ENCODE measurements around the gene WDR49.

Gene WDR49

DNA sequence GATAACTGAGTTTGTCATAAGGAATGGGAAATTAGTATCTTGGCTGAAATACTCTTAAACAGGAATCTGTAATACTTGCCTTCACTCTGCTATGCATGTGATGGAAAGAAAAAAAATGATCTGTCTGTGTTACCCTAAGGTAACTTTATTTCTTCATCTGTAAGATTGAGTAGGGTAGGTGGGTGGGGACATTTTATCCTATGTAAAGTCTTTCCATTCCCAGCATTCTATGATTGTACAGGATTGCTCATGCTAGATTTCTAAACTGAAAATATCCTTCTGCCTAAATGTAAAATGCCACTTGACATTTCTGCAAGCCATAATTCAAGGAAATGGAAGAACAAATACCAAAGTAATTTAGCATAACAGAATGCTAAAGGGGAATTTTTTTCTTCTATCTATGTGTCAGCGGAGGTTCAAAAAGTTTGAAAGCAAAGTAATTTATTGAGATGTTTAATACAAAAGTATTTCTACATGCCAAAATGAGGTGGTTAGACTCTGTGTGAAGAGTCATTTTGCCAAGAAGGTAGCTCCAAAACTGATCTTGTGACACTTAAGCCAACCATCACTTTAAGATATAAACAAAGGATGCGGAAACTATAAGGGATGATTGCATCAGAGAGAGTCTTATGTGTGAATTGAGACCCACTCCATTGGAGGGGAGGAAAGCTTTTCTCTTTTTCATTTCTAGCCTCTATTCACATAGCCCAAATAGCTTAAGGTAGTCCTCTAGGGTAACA is 133.3 kb downstream of the WDR49 start:
- H3K4me3 ChIP-seq (ENCODE audit: control insufficient read depth, low read depth, low read length), result no peak overlapping the region
- TF ChIP-seq, protein P1, sequence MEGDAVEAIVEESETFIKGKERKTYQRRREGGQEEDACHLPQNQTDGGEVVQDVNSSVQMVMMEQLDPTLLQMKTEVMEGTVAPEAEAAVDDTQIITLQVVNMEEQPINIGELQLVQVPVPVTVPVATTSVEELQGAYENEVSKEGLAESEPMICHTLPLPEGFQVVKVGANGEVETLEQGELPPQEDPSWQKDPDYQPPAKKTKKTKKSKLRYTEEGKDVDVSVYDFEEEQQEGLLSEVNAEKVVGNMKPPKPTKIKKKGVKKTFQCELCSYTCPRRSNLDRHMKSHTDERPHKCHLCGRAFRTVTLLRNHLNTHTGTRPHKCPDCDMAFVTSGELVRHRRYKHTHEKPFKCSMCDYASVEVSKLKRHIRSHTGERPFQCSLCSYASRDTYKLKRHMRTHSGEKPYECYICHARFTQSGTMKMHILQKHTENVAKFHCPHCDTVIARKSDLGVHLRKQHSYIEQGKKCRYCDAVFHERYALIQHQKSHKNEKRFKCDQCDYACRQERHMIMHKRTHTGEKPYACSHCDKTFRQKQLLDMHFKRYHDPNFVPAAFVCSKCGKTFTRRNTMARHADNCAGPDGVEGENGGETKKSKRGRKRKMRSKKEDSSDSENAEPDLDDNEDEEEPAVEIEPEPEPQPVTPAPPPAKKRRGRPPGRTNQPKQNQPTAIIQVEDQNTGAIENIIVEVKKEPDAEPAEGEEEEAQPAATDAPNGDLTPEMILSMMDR (IDR thresholded peaks at IDR 0.05; ENCODE audit: control insufficient read depth, insufficient read depth, low read depth, low read length, missing control alignments), result no peak
- DNase-seq (ENCODE audit: low read depth), result no peak

DNA sequence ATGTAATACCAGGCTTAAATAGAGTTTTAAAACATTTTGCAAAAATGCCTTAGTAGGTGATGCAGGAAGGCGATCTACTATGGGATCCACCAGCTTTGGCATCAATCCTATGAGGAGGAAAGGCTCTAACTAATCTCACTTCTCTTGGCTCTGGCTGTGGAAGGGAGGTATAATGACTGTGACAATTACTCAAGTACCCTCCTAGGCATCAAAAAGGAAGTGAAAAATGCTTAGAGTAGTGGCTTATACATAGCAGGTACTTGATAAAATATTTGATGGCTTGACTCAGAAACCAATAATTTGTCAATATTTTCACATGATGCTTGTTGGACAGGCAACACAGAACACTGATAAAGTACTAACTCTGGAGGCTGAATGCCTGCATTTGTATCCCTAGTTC is 145.8 kb downstream of the WDR49 start:
- DNase-seq (ENCODE audit: low read depth), result no peak
- TF ChIP-seq, protein P1 (IDR thresholded peaks at IDR 0.05; ENCODE audit: control insufficient read depth, insufficient read depth, low read depth, low read length, missing control alignments), result no peak

DNA sequence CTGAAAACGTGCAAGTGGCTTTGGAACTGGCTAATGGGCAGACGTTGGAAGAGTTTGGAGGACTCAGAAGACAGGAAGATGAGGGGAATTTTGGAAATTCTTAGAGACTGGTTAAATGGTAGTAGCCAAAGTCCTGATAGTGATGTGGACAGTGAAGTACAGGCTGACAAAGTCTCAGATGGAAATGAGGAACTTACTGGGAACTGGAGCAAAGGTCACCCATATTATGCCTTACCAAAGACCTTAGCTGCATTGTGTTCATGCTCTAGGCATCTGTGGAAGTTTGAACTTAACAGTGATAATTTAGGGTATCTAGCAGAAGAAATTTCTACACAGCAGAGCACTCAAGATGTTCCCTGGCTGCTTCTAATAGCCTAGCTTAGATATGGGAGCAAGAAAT is 151.3 kb downstream of the WDR49 start:
- DNase-seq (ENCODE audit: low read depth), result no peak
- TF ChIP-seq, protein P1 (IDR thresholded peaks at IDR 0.05; ENCODE audit: control insufficient read depth, insufficient read depth, low read depth, low read length, missing control alignments), result no peak
- no peak overlapping the region for H3K4me3 ChIP-seq (ENCODE audit: control insufficient read depth, low read depth, low read length)

More for the DNA sequence above, 145.8 kb downstream of the WDR49 start:
- H3K4me3 ChIP-seq (ENCODE audit: control insufficient read depth, low read depth, low read length), result no peak overlapping the region

DNA sequence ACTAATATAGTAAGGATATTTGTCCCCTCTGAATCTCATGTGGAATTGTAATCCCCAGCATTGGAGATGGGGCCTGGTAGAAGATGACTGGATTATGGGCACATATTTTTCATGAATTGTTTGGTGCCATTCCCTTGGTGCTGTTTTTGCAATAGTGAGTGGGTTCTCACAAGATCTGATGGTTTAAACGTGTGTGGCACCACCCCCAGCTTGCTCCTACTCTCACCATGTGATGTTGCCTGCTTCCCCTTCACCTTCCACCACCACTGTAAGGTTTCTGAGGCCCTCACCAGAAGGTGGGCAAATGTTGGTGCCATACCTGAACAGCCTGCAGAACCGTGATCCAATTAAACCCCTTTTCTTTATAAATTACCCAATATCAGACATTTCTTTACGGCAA is 151.8 kb downstream of the WDR49 start:
- TF ChIP-seq, protein P1 (IDR thresholded peaks at IDR 0.05; ENCODE audit: control insufficient read depth, insufficient read depth, low read depth, low read length, missing control alignments), result no peak
- DNase-seq (ENCODE audit: low read depth), result no peak
- no peak overlapping the region for H3K4me3 ChIP-seq (ENCODE audit: control insufficient read depth, low read depth, low read length)

DNA sequence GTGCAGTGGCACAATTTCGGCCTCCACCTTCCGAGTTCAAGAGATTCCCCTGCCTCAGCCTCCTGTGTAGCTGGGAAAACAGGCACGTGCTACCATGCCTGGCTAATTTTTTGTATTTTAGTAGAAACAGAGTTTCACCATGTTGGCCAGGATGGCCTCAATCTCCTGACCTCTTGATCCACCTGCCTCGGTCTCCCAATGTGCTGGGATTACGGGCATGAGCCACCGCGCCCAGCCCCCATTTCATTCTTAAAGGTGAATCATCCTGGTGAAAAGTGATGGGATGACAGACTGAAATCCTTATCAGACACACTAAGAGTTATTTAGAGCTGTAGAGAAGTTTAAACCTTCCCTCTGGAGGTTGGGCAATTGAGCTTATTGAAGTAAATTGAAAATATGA is 155.8 kb downstream of the WDR49 start:
- DNase-seq (ENCODE audit: low read depth), result no peak
- no peak overlapping the region for H3K4me3 ChIP-seq (ENCODE audit: control insufficient read depth, low read depth, low read length)
- TF ChIP-seq, protein P1 (IDR thresholded peaks at IDR 0.05; ENCODE audit: control insufficient read depth, insufficient read depth, low read depth, low read length, missing control alignments), result no peak

DNA sequence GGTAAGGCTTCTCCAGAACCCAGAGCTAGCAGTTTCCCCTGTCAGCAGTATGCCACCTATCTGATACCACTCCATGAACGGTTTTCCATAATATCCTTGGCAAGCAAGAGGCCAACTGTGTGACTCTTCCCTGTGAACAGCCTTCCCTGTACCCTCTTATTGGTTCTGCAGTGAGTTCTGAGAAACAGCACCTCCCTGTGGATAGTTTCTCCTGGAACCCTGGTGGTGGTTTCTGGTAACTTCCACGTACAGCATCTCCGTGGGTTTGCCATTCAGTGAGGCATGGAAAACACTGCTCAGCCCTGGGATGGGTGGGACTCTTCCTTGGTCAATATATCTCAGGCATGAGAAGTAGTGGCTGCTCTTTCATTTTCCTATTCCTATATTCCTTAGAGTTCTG is 160.5 kb downstream of the WDR49 start:
- no peak for DNase-seq (ENCODE audit: low read depth)
- no peak overlapping the region for H3K4me3 ChIP-seq (ENCODE audit: control insufficient read depth, low read depth, low read length)
- TF ChIP-seq, protein P1 (IDR thresholded peaks at IDR 0.05; ENCODE audit: control insufficient read depth, insufficient read depth, low read depth, low read length, missing control alignments), result no peak

Data from AG09309 (cell line).